Hepatocyte (in vitro differentiated cells): Measurements from ENCODE around the gene GUK1. TPM values are rescaled to one million over a fixed set of nuclear protein-coding genes. Genes with fewer than 3 reads are reported as not detected.

Experiments used
- DNase-seq: peaks from one replicate; pipeline ENCODE4 v3.0.0-alpha.2; 2016; ENCODE audit warnings: low spot score
- H2AFZ ChIP-seq: fragments of 200-600 bp; sonication (generic); 2 replicates; pipeline ENCODE4 v1.6.0; 2016; ENCODE audit warnings: antibody characterized with exemption, mild to moderate bottlenecking
- H3K27ac ChIP-seq: fragments of 200-600 bp; sonication (generic); 2 replicates; pipeline ENCODE4 v1.5.1; 2016; ENCODE audit warnings: mild to moderate bottlenecking
- H3K27me3 ChIP-seq: fragments of 200-600 bp; sonication (generic); 2 replicates; pipeline ENCODE4 v1.6.1; 2016
- H3K36me3 ChIP-seq: fragments of 200-600 bp; sonication (generic); replicated peaks from 2 replicates; pipeline ENCODE4 v1.5.1; 2016; ENCODE audit warnings: low read depth; ENCODE audit not compliant: insufficient read depth
- H3K4me1 ChIP-seq: fragments of 200-600 bp; sonication (generic); 2 replicates; pipeline ENCODE4 v1.5.1; 2016; ENCODE audit warnings: mild to moderate bottlenecking, moderate library complexity; ENCODE audit not compliant: insufficient read depth
- H3K4me2 ChIP-seq: fragments of 200-600 bp; sonication (generic); 2 replicates; pipeline ENCODE4 v1.6.0; 2016
- H3K4me3 ChIP-seq: fragments of 200-600 bp; sonication (generic); 2 replicates; pipeline ENCODE4 v1.5.1; 2016; ENCODE audit warnings: mild to moderate bottlenecking
- H3K79me2 ChIP-seq: fragments of 200-600 bp; sonication (generic); 2 replicates; pipeline ENCODE4 v1.6.0; 2017; ENCODE audit warnings: mild to moderate bottlenecking
- H3K9me2 ChIP-seq: fragments of 200-600 bp; sonication (generic); replicated peaks from 2 replicates; pipeline ENCODE4 v1.6.0; 2017; ENCODE audit warnings: mild to moderate bottlenecking; ENCODE audit not compliant: insufficient read depth
- H3K9me3 ChIP-seq: fragments of 200-600 bp; sonication (generic); 2 replicates; pipeline ENCODE4 v1.5.1; 2016; ENCODE audit warnings: low read depth, mild to moderate bottlenecking
- H4K20me1 ChIP-seq: fragments of 200-600 bp; sonication (generic); 2 replicates; pipeline ENCODE4 v1.6.0; 2016; ENCODE audit warnings: mild to moderate bottlenecking; ENCODE audit not compliant: insufficient read depth, poor library complexity, severe bottlenecking
- CTCF ChIP-seq: fragments of 200-600 bp; sonication (generic); IDR thresholded peaks from 2 replicates; pipeline ENCODE4 v1.5.1; 2016; ENCODE audit warnings: antibody characterized with exemption, mild to moderate bottlenecking; ENCODE audit not compliant: poor library complexity
- EZH2 ChIP-seq: fragments of 200-600 bp; sonication (generic); IDR thresholded peaks from 2 replicates; pipeline ENCODE4 v1.6.1; 2016; ENCODE audit warnings: antibody characterized with exemption, mild to moderate bottlenecking, borderline replicate concordance
- EZH2phosphoT487 ChIP-seq: fragments of 200-600 bp; sonication (generic); IDR thresholded peaks from one replicate; pipeline ENCODE4 v1.6.1; 2018; ENCODE audit warnings: antibody characterized with exemption, mild to moderate bottlenecking, low read depth, moderate library complexity; ENCODE audit not compliant: unreplicated experiment, severe bottlenecking
- WGBS: methylation state at CpG from one replicate; pipeline ENCODE4 v1.1.6; 2016; ENCODE audit warnings: low lambda C conversion rate; ENCODE audit errors: missing lambda C conversion rate; 5-methylcytosine and 5-hydroxymethylcytosine counted together
- polyA plus RNA-seq: library from polyadenylated mRNA; unstranded; fragments of >200 nt; fragmentation: Nextera tagmentation; extraction: Ambion mirVana; gene quantifications from 2 replicates; pipeline ENCODE4 v1.2.1, GENCODE V29; 2016
- total RNA-seq: library from RNA; depleted of rRNA; stranded (reverse); fragments of >200 nt; gene quantifications from 2 replicates; pipeline ENCODE4 v1.2.3, GENCODE V29; 2014

The GUK1 gene
- total and polyA plus RNA-seq, 2 experiments from 2014 or later: 158 to 368 TPM

DNA sequence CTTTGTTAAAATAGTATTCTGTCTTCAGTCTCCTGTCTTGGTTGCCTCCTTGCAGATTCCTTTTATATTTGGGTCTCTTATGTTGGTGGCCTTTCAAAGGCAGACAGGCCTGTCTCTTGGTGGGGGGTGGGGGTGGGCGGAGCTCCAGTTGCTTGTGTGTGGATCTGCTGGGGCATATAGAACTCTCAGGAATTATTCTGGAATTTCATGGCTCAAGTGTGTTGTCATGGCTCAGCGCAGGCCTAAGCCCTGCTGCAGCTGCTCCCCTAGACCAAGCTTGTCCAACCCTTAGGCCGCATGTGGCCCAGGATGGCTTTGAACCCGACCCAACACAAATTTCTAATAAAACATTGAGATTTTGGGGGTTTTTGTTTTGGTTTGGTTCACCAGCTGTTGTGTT, 44.9 kb upstream of the GUK1 start:
- peaks cover 98% of the 10 kb centered on the region for H4K20me1 ChIP-seq

DNA sequence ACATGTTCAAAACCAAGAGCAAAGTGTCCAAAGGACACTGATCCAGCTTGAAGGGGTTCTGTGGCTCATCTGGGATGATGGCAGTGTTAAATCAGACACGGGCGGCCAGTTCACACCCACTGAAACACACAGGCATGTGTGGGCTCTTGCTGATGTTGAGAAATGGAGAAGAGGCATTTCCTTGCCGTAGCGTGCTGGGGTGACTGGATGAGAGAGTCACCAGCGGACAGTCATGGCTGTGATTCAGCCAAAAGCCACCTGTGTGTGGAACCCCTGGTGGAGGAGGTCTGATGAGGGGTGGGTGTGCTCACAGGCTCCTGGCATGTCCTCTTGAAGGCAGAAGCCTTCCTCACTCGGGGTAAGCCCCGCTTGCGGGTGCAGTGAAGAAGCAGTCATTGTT, 44.1 kb upstream of the GUK1 start:
- WGBS: 95% methylated on average over 8 of the region's 8 CpGs
- Histone ChIP-seq H3K36me3 (no peaks in the 10 kb centered on the region), H3K9me3 (peaks cover 8% of the 10 kb centered on the region), H2AFZ (no peak overlapping the region), H3K27me3 (no peaks in the 10 kb centered on the region), H3K27ac (no peak overlapping the region), H3K79me2 (peaks cover 98% of the 10 kb centered on the region), H4K20me1 (peaks cover 98% of the 10 kb centered on the region), H3K4me2 (no peak overlapping the region), H3K4me1 (peaks cover 7% of the 10 kb centered on the region), H3K4me3 (no peak overlapping the region), H3K9me2 (no peaks in the 10 kb centered on the region)
- DNase-seq: no peak
- no peak for TF ChIP-seq CTCF
- no peak for TF ChIP-seq EZH2
- no peak for TF ChIP-seq EZH2phosphoT487

More for the DNA sequence above, 44.9 kb upstream of the GUK1 start:
- H3K27ac ChIP-seq: no peak overlapping the region
- no peak for DNase-seq
- H3K79me2 ChIP-seq: peaks cover 98% of the 10 kb centered on the region
- H2AFZ ChIP-seq: no peak overlapping the region
- H3K4me3 ChIP-seq: no peak overlapping the region
- H3K4me2 ChIP-seq: no peak overlapping the region
- peaks cover 8% of the 10 kb centered on the region for H3K9me3 ChIP-seq
- no peaks in the 10 kb centered on the region for H3K36me3 ChIP-seq
- 98% methylated on average over 4 of the region's 4 CpGs for WGBS
- no peaks in the 10 kb centered on the region for H3K27me3 ChIP-seq
- no peak for TF ChIP-seq EZH2
- TF ChIP-seq CTCF: no peak
- TF ChIP-seq EZH2phosphoT487: no peak
- no peaks in the 10 kb centered on the region for H3K9me2 ChIP-seq
- peaks cover 15% of the 10 kb centered on the region for H3K4me1 ChIP-seq

- Histone ChIP-seq H3K79me2 (peaks cover 98% of the 10 kb centered on the region), H3K27ac (no peak overlapping the region), H3K4me1 (peaks cover 1% of the 10 kb centered on the region), H3K36me3 (no peaks in the 10 kb centered on the region), H2AFZ (no peak overlapping the region), H4K20me1 (peaks cover 98% of the 10 kb centered on the region), H3K4me2 (no peak overlapping the region), H3K4me3 (no peak overlapping the region), H3K9me2 (no peaks in the 10 kb centered on the region), H3K27me3 (no peaks in the 10 kb centered on the region), H3K9me3 (peaks cover 8% of the 10 kb centered on the region)
- 95% methylated on average over 13 of the region's 13 CpGs for WGBS
- no peak for TF ChIP-seq EZH2phosphoT487
- no peak for TF ChIP-seq EZH2
- TF ChIP-seq CTCF: no peak
- no peak for DNase-seq
These were observed 43.4 kb upstream of the GUK1 start for GRCh38 chr1:228096416-228097332.
